IMR-90 (cell line): ENCODE measurements around the gene PRKACA. TPM values are rescaled to one million over a fixed set of nuclear protein-coding genes. Genes with fewer than 3 reads are reported as not detected.

ENCODE experiments used
- ATAC-seq: fragments of 200-7000 bp; cut with Tn5 transposase; 2 replicates; pipeline ENCODE4 v1.9.1; 2020; ENCODE audit warnings: low read depth, mild to moderate bottlenecking, moderate library complexity
- BruUV-seq: library from RNA; stranded (reverse); fragments of 400-500 nt; replicated peaks from 2 replicates; lab custom pipeline; 2021; lab: Mats Ljungman, UMichigan
- CTCF ChIA-PET: fragments of 300-600 bp; formaldehyde crosslinking; extraction: SDS; loops from one replicate; lab custom pipeline; 2021; ENCODE audit warnings: antibody characterized with exemption; lab: Yijun Ruan, JAX
- POLR2A ChIA-PET: fragments of 300-600 bp; sonication (Branson Sonifier 250); formaldehyde crosslinking; loops from one replicate; lab custom pipeline; 2022; ENCODE audit warnings: antibody characterized with exemption; ENCODE audit not compliant: unreplicated experiment; lab: Charles Lee
- DNase-seq: peaks from one replicate; pipeline ENCODE4 v3.0.0; 2013
- H2AFZ ChIP-seq: replicated peaks from 2 replicates; pipeline ENCODE3; 2013; ENCODE audit warnings: low read length, mild to moderate bottlenecking; ENCODE audit not compliant: poor library complexity
- H2AK5ac ChIP-seq: 2 replicates; pipeline ENCODE4 v1.6.1; 2013; ENCODE audit warnings: low read depth, low read length, inconsistent platforms
- H2AK9ac ChIP-seq: replicated peaks from 2 replicates; pipeline ENCODE3; 2013; ENCODE audit warnings: mild to moderate bottlenecking, low read depth, low read length, moderate library complexity; ENCODE audit not compliant: poor library complexity
- H2BK120ac ChIP-seq: 2 replicates; pipeline ENCODE4 v1.6.1; 2013; ENCODE audit warnings: low read depth, low read length, inconsistent platforms
- H2BK15ac ChIP-seq: 3 replicates; pipeline ENCODE4 v1.6.1; 2013; ENCODE audit warnings: low read depth, low read length, inconsistent platforms
- H2BK20ac ChIP-seq: 2 replicates; pipeline ENCODE4 v1.6.1; 2013; ENCODE audit warnings: low read depth, mild to moderate bottlenecking, inconsistent platforms, low read length, moderate library complexity
- H2BK5ac ChIP-seq: 2 replicates; pipeline ENCODE4 v1.6.1; 2013; ENCODE audit warnings: mild to moderate bottlenecking, low read depth, low read length, inconsistent platforms; ENCODE audit not compliant: poor library complexity, severe bottlenecking
- H3K14ac ChIP-seq: replicated peaks from 2 replicates; pipeline ENCODE4 v1.6.1; 2013; ENCODE audit warnings: low read depth, low read length, inconsistent platforms
- H3K18ac ChIP-seq: 2 replicates; pipeline ENCODE4 v1.6.1; 2013; ENCODE audit warnings: low read depth, low read length, control low read depth
- H3K23ac ChIP-seq: 2 replicates; pipeline ENCODE4 v1.6.1; 2013; ENCODE audit warnings: low read depth, low read length, inconsistent platforms
- H3K27ac ChIP-seq: 2 replicates; pipeline ENCODE4 v1.5.1; 2013; ENCODE audit warnings: mild to moderate bottlenecking, control low read depth, low read length; ENCODE audit not compliant: insufficient read depth
- H3K27me3 ChIP-seq: 2 replicates; pipeline ENCODE4 v1.6.1; 2013; ENCODE audit warnings: low read length; ENCODE audit not compliant: control insufficient read depth, insufficient read depth
- H3K36me3 ChIP-seq: 2 replicates; pipeline ENCODE4 v1.6.1; 2013; ENCODE audit warnings: low read length, mixed read lengths; ENCODE audit not compliant: control insufficient read depth, insufficient read depth
- H3K4ac ChIP-seq: 2 replicates; pipeline ENCODE4 v1.6.1; 2013; ENCODE audit warnings: low read depth, low read length, inconsistent platforms
- H3K4me1 ChIP-seq: 2 replicates; pipeline ENCODE4 v1.6.1; 2013; ENCODE audit warnings: low read length, mixed read lengths; ENCODE audit not compliant: control insufficient read depth, insufficient read depth
- H3K4me2 ChIP-seq: 2 replicates; pipeline ENCODE4 v1.6.1; 2013; ENCODE audit warnings: low read depth, mild to moderate bottlenecking, control low read depth, low read length, moderate library complexity
- H3K4me3 ChIP-seq: 2 replicates; pipeline ENCODE4 v1.5.1; 2013; ENCODE audit warnings: low read depth, mild to moderate bottlenecking, control low read depth, low read length, moderate library complexity; ENCODE audit not compliant: insufficient read depth
- H3K56ac ChIP-seq: 2 replicates; pipeline ENCODE4 v1.6.1; 2013; ENCODE audit warnings: low read length, inconsistent platforms; ENCODE audit not compliant: insufficient read depth; ENCODE audit errors: extremely low read depth
- H3K79me1 ChIP-seq, 2 experiments: 2 replicates each; pipeline ENCODE4 v1.6.1; 2013; ENCODE audit warnings: low read length in 2 of 2, inconsistent platforms in 1 of 2, low read depth in 1 of 2
- H3K9ac ChIP-seq: 2 replicates; pipeline ENCODE4 v1.6.1; 2013; ENCODE audit warnings: low read depth, low read length, control low read depth
- H3K9me1 ChIP-seq: 2 replicates; pipeline ENCODE4 v1.6.1; 2013; ENCODE audit warnings: low read length, inconsistent platforms; ENCODE audit not compliant: insufficient read depth
- H3K9me3 ChIP-seq: 2 replicates; pipeline ENCODE4 v1.6.1; 2013; ENCODE audit warnings: low read length; ENCODE audit not compliant: control insufficient read depth, insufficient read depth
- H4K20me1 ChIP-seq: 2 replicates; pipeline ENCODE4 v1.6.1; 2013; ENCODE audit warnings: low read length, inconsistent platforms; ENCODE audit not compliant: insufficient read depth
- H4K5ac ChIP-seq: 2 replicates; pipeline ENCODE4 v1.6.1; 2013; ENCODE audit warnings: mild to moderate bottlenecking, low read depth, low read length, control low read depth
- H4K8ac ChIP-seq, 2 experiments: 2 replicates each; pipeline ENCODE4 v1.6.1; 2013; ENCODE audit warnings: low read depth in 2 of 2, low read length in 2 of 2, control low read depth in 1 of 2, inconsistent platforms in 1 of 2
- H4K91ac ChIP-seq: 2 replicates; pipeline ENCODE4 v1.6.1; 2013; ENCODE audit warnings: low read depth, low read length, inconsistent platforms; ENCODE audit not compliant: insufficient read depth
- BHLHE40 ChIP-seq: fragments of 150-350 bp; IDR thresholded peaks from 2 replicates; pipeline ENCODE4 v1.6.1; 2016; ENCODE audit warnings: mild to moderate bottlenecking, low read depth, low read length
- CEBPB ChIP-seq: IDR thresholded peaks from 2 replicates; pipeline ENCODE4 v1.6.1; 2012; ENCODE audit warnings: low read depth, low read length, improper control_type of control experiment
- CTCF ChIP-seq: conservative IDR thresholded peaks from 2 replicates; pipeline ENCODE4 v1.5.1; 2012; ENCODE audit warnings: mild to moderate bottlenecking, low read depth, low read length, improper control_type of control experiment
- ELK1 ChIP-seq: fragments of 150-350 bp; IDR thresholded peaks from 2 replicates; pipeline ENCODE4 v1.6.1; 2016; ENCODE audit warnings: low read depth, mild to moderate bottlenecking, low read length, moderate library complexity, borderline replicate concordance
- FOS ChIP-seq: fragments of 150-350 bp; IDR thresholded peaks from 2 replicates; pipeline ENCODE4 v1.6.1; 2016; ENCODE audit warnings: low read depth, low read length
- MAFK ChIP-seq: IDR thresholded peaks from 2 replicates; pipeline ENCODE4 v1.6.1; 2012; ENCODE audit warnings: low read depth, low read length, improper control_type of control experiment
- MAZ ChIP-seq: IDR thresholded peaks from 2 replicates; pipeline ENCODE4 v1.6.1; 2012; ENCODE audit warnings: low read depth, mild to moderate bottlenecking, low read length, improper control_type of control experiment, moderate library complexity, borderline replicate concordance
- MXI1 ChIP-seq: IDR thresholded peaks from 2 replicates; pipeline ENCODE4 v1.6.1; 2012; ENCODE audit warnings: low read depth, mild to moderate bottlenecking, low read length, moderate library complexity, borderline replicate concordance
- NFE2L2 ChIP-seq: fragments of 150-350 bp; IDR thresholded peaks from 2 replicates; pipeline ENCODE4 v1.6.1; 2016; ENCODE audit warnings: low read depth, mild to moderate bottlenecking, low read length
- POLR2A ChIP-seq: IDR thresholded peaks from 2 replicates; pipeline ENCODE4 v1.6.1; 2012; ENCODE audit warnings: mild to moderate bottlenecking, low read depth, low read length
- RCOR1 ChIP-seq: IDR thresholded peaks from 2 replicates; pipeline ENCODE4 v1.6.1; 2012; ENCODE audit warnings: mild to moderate bottlenecking, low read length, improper control_type of control experiment; ENCODE audit not compliant: insufficient replicate concordance
- RFX5 ChIP-seq: IDR thresholded peaks from 2 replicates; pipeline ENCODE4 v1.8.0; 2012; ENCODE audit warnings: low read depth, mild to moderate bottlenecking, low read length, moderate library complexity
- SMC3 ChIP-seq: fragments of 150-350 bp; IDR thresholded peaks from 2 replicates; pipeline ENCODE4 v1.6.1; 2016; ENCODE audit warnings: low read depth, mild to moderate bottlenecking, antibody characterized with exemption, low read length, moderate library complexity
- USF2 ChIP-seq: fragments of 150-350 bp; IDR thresholded peaks from 2 replicates; pipeline ENCODE4 v1.6.1; 2017; ENCODE audit warnings: mild to moderate bottlenecking, antibody characterized with exemption, low read length, low read depth
- WGBS, 2 experiments: methylation state at CpG; one replicate each; pipeline versions ENCODE4 v1.1.5 to v1.1.7; 2013; ENCODE audit warnings: missing lambda C conversion rate in 2 of 2; ENCODE audit not compliant: insufficient read length in 1 of 2; ENCODE audit errors: extremely low coverage in 2 of 2; 5-methylcytosine and 5-hydroxymethylcytosine counted together
- dilution Hi-C: fragments of 300-500 bp; cut with HindIII; formaldehyde crosslinking; loops from one replicate; pipeline ENCODE4 v1.14.3; 2018; ENCODE audit warnings: low sequenced_read_pairs; ENCODE audit not compliant: unreplicated experiment
- in situ Hi-C: fragments of 300-500 bp; cut with MboI; formaldehyde crosslinking; loops from 3 replicates; pipeline ENCODE4 v1.14.3; 2019; ENCODE audit warnings: low sequenced_read_pairs, inconsistent platforms, mixed read lengths
- intact Hi-C: fragments of 100-400 bp; cut with micrococcal nuclease; formaldehyde crosslinking; loops from 2 replicates; pipeline ENCODE4 v1.10.0; 2022
- polyA plus RNA-seq, 3 experiments: library from polyadenylated mRNA; depleted of rRNA; stranded (reverse); fragments of >200 nt; gene quantifications; 2 replicates each; pipeline ENCODE4 v1.2.3, GENCODE V29; 2012; ENCODE audit warnings: low replicate concordance in 1 of 3
- total RNA-seq: library from RNA; depleted of rRNA; stranded (reverse); fragments of >200 nt; gene quantifications from 2 replicates; pipeline ENCODE4 v1.2.3, GENCODE V29; 2012

Gene PRKACA
- total and polyA plus RNA-seq, 2 of the 4 experiments (the other 2 are of a cell fraction), result 18.1 to 94.5 TPM

GRCh38 chr19:14058182-14059092 lies 59.1 kb downstream of the PRKACA start:
- H3K4me3 ChIP-seq, result no peak overlapping the region
- H3K14ac ChIP-seq, result no peak overlapping the region

More at GRCh38 chr19:14058182-14059092, 59.1 kb downstream of the PRKACA start:
- Histone ChIP-seq H3K36me3 (no peaks in the 10 kb centered on the region), H2AK9ac (peak overlapping the region; percentile 70), H3K18ac (no peak overlapping the region), H2BK120ac (no peak overlapping the region), H4K20me1 (no peaks in the 10 kb centered on the region), H4K5ac (no peak overlapping the region), H3K9me3 (no peaks in the 10 kb centered on the region), H3K4me1 (peaks cover 1% of the 10 kb centered on the region; the same call in 1 of the 2 replicates), H2BK5ac (no peak overlapping the region), H2AK5ac (no peak overlapping the region), H2BK15ac (no peak overlapping the region), H3K4ac (no peak overlapping the region), H3K4me2 (no peak overlapping the region; the same call in 1 of the 2 replicates), H2BK20ac (no peak overlapping the region), H3K27ac (no peak overlapping the region), H4K8ac (no peak overlapping the region), H3K9ac (no peak overlapping the region), H2AFZ (peak overlapping the region; percentile 72), H3K9me1 (no peaks in the 10 kb centered on the region), H3K56ac (no peak overlapping the region), H4K91ac (no peak overlapping the region), H3K27me3 (peaks cover 36% of the 10 kb centered on the region), H3K79me1 (no peaks in the 10 kb centered on the region), H3K23ac (no peak overlapping the region; the same call in 1 of the 2 replicates)
- dilution Hi-C loops (no loop called here), in situ Hi-C loops (no loop called here), intact Hi-C loops (no loop called here)
- DNase-seq (no peak), ATAC-seq (no peak)
- no TSS peak for BruUV-seq
- no peak for TF ChIP-seq RFX5
- no peak for TF ChIP-seq POLR2A
- TF ChIP-seq CTCF, result no peak
- no peak for TF ChIP-seq MAZ
- TF ChIP-seq MXI1, result no peak
- TF ChIP-seq FOS, result no peak
- no peak for TF ChIP-seq CEBPB
- no peak for TF ChIP-seq BHLHE40
- no peak for TF ChIP-seq RCOR1
- no peak for TF ChIP-seq MAFK
- no peak for TF ChIP-seq ELK1
- TF ChIP-seq NFE2L2, result no peak
- TF ChIP-seq USF2, result no peak
- no peak for TF ChIP-seq SMC3
- 26 to 100% methylated on average over 3 to 14 of the region's 17 CpGs for WGBS, 2 experiments
- ChIA-PET CTCF (interaction anchor here (0.7 to 1.9 kb wide), 6 partner anchors 11 to 164 kb away, joined by 3 to 9 read pairs (median 4); no protein-coding TSS in a partner anchor), POLR2A (no interaction called here)
